ENCODE data around the gene SEC24D.

The SEC24D gene

DNA sequence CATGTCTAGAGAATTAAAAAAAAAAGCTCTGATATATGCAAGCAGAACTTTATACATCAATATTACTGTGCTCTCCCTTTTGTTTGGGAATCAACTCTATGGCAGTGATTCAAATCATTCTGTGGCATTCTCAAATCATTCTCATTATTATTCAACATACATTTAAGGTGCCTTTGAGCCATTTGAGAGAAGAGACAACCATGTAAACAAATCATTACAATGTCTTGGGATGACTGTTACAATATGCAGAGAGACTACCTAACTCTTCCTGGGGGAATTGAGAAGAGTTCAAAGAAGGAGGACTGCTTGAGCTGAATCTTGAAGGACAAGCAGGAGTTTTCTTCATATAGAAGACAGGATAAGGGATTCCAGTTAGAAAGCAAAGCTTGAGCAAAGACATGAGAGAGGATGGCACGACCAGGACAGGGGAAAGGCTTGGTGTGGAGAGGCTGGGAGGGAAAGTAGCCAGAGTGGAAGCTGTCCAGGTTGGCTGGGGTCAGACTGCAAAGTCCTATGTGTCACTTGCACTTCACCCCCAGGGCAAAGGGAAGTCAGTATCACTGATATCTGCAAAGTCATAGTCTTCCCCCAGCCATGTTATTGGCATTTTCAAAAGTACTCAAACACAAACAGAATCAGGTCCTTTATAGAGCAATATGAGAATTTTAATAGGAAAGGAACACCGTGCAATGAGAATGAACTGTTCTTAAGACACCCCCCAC is 9.0 kb downstream of the SEC24D start:
- Histone ChIP-seq H3K27ac (ENCODE audit: low read depth, low read length) (no peak overlapping the region), H3F3A (ENCODE audit: control insufficient read depth, insufficient read depth) (no peaks in the 10 kb centered on the region), H3K36me3 (ENCODE audit: control insufficient read depth, low read length) (peaks cover 15% of the 10 kb centered on the region), H3K79me2 (ENCODE audit: control insufficient read depth, low read length) (0 out of 2 replicates have a peak, but pooled peaks cover 5% of the 10 kb centered on the region), H3K27me3 (ENCODE audit: control insufficient read depth, low read length) (no peaks in the 10 kb centered on the region), H3K9me2 (replicated peaks; ENCODE audit: control insufficient read depth, low read length) (no peaks in the 10 kb centered on the region), H3K9me3 (ENCODE audit: control insufficient read depth, insufficient read depth, low read length) (no peaks in the 10 kb centered on the region), H3K4me3 (ENCODE audit: low read length) (no peak overlapping the region), H4K20me1 (ENCODE audit: control insufficient read depth, insufficient read depth, low read depth, low read length) (no peaks in the 10 kb centered on the region), H3K4me2 (ENCODE audit: low read length) (no peak overlapping the region), H3K4me1 (ENCODE audit: control insufficient read depth, low read length) (no peaks in the 10 kb centered on the region)
- TF ChIP-seq EZH2phosphoT487 (IDR thresholded peaks at IDR 0.05; ENCODE audit: borderline replicate concordance, low read length), result no peak
- TF ChIP-seq, protein P1, sequence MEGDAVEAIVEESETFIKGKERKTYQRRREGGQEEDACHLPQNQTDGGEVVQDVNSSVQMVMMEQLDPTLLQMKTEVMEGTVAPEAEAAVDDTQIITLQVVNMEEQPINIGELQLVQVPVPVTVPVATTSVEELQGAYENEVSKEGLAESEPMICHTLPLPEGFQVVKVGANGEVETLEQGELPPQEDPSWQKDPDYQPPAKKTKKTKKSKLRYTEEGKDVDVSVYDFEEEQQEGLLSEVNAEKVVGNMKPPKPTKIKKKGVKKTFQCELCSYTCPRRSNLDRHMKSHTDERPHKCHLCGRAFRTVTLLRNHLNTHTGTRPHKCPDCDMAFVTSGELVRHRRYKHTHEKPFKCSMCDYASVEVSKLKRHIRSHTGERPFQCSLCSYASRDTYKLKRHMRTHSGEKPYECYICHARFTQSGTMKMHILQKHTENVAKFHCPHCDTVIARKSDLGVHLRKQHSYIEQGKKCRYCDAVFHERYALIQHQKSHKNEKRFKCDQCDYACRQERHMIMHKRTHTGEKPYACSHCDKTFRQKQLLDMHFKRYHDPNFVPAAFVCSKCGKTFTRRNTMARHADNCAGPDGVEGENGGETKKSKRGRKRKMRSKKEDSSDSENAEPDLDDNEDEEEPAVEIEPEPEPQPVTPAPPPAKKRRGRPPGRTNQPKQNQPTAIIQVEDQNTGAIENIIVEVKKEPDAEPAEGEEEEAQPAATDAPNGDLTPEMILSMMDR (IDR thresholded peaks at IDR 0.05; ENCODE audit: low read depth, low read length, poor library complexity, severe bottlenecking), result no peak

GRCh38 chr4:118825799-118826198 is 10.1 kb downstream of the SEC24D start:
- Histone ChIP-seq H3F3A (ENCODE audit: control insufficient read depth, insufficient read depth) (no peaks in the 10 kb centered on the region), H3K4me2 (ENCODE audit: low read length) (no peak overlapping the region), H4K20me1 (ENCODE audit: control insufficient read depth, insufficient read depth, low read depth, low read length) (no peaks in the 10 kb centered on the region)

DNA sequence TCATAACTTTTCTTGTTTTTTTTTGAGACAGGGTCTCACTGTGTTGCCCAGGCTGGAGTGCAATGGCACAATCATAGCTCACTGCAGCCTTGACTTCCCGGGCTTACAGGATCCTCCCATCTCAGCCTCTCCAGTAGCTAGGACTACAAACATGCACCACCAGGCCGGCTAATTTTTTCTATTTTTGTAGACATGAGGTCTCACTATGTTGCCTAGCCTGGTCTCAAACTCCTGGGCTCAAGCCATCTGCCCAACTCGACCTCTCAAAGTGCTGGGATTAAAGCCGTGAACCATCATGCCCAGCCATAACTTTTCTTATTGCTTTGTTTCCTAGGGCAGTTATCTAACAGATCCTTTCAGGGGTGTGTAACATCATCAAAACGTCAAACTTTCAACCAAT is 11.8 kb downstream of the SEC24D start:
- Histone ChIP-seq H3K4me2 (ENCODE audit: low read length) (no peak overlapping the region), H3K9me3 (ENCODE audit: control insufficient read depth, insufficient read depth, low read length) (no peaks in the 10 kb centered on the region), H3K4me3 (ENCODE audit: low read length) (no peak overlapping the region), H3K79me2 (ENCODE audit: control insufficient read depth, low read length) (0 out of 2 replicates have a peak, but pooled peaks cover 5% of the 10 kb centered on the region), H3F3A (ENCODE audit: control insufficient read depth, insufficient read depth) (no peaks in the 10 kb centered on the region), H3K36me3 (ENCODE audit: control insufficient read depth, low read length) (peaks cover 10% of the 10 kb centered on the region), H3K27me3 (ENCODE audit: control insufficient read depth, low read length) (no peaks in the 10 kb centered on the region), H4K20me1 (ENCODE audit: control insufficient read depth, insufficient read depth, low read depth, low read length) (no peaks in the 10 kb centered on the region), H3K27ac (ENCODE audit: low read depth, low read length) (no peak overlapping the region), H3K9me2 (replicated peaks; ENCODE audit: control insufficient read depth, low read length) (no peaks in the 10 kb centered on the region), H3K4me1 (ENCODE audit: control insufficient read depth, low read length) (no peaks in the 10 kb centered on the region)
- no peak for TF ChIP-seq EZH2phosphoT487 (IDR thresholded peaks at IDR 0.05; ENCODE audit: borderline replicate concordance, low read length)
- TF ChIP-seq, protein P1 (IDR thresholded peaks at IDR 0.05; ENCODE audit: low read depth, low read length, poor library complexity, severe bottlenecking), result no peak

More at GRCh38 chr4:118825799-118826198, 10.1 kb downstream of the SEC24D start:
- H3K79me2 ChIP-seq (ENCODE audit: control insufficient read depth, low read length), result 0 out of 2 replicates have a peak, but pooled peaks cover 5% of the 10 kb centered on the region
- H3K27ac ChIP-seq (ENCODE audit: low read depth, low read length), result no peak overlapping the region
- H3K9me3 ChIP-seq (ENCODE audit: control insufficient read depth, insufficient read depth, low read length), result no peaks in the 10 kb centered on the region
- H3K27me3 ChIP-seq (ENCODE audit: control insufficient read depth, low read length), result no peaks in the 10 kb centered on the region
- no peak for TF ChIP-seq EZH2phosphoT487 (IDR thresholded peaks at IDR 0.05; ENCODE audit: borderline replicate concordance, low read length)
- TF ChIP-seq, protein P1 (IDR thresholded peaks at IDR 0.05; ENCODE audit: low read depth, low read length, poor library complexity, severe bottlenecking), result no peak
- H3K36me3 ChIP-seq (ENCODE audit: control insufficient read depth, low read length), result peaks cover 11% of the 10 kb centered on the region
- H3K9me2 ChIP-seq (replicated peaks; ENCODE audit: control insufficient read depth, low read length), result no peaks in the 10 kb centered on the region
- H3K4me3 ChIP-seq (ENCODE audit: low read length), result no peak overlapping the region
- H3K4me1 ChIP-seq (ENCODE audit: control insufficient read depth, low read length), result no peaks in the 10 kb centered on the region

Measured in DOHH2 (cell line).